ENCODE measurements around the gene PKNOX2.

GRCh38 chr11:125367710-125368109 is 203.2 kb downstream of the PKNOX2 start:
- no peak for TF ChIP-seq POLR2A (IDR thresholded peaks at IDR 0.05; ENCODE audit: low read depth, low read length)
- no peak for TF ChIP-seq CTCF (conservative IDR thresholded peaks at IDR 0.05; ENCODE audit: low read depth, low read length)
- TF ChIP-seq MAFK (IDR thresholded peaks at IDR 0.05; ENCODE audit: low read depth, low read length) = no peak
- TF ChIP-seq CHD1 (IDR thresholded peaks at IDR 0.05; ENCODE audit: low read depth, low read length) = no peak
- no peak for TF ChIP-seq NFE2L2 (IDR thresholded peaks at IDR 0.05; ENCODE audit: low read depth, low read length)
- no peak for TF ChIP-seq SMC3 (IDR thresholded peaks at IDR 0.05; ENCODE audit: low read depth, low read length)
- no peak for TF ChIP-seq ELK1 (IDR thresholded peaks at IDR 0.05; ENCODE audit: borderline replicate concordance, low read depth, low read length)
- TF ChIP-seq CEBPB (IDR thresholded peaks at IDR 0.05; ENCODE audit: low read depth, low read length) = no peak
- no peak for TF ChIP-seq MXI1 (IDR thresholded peaks at IDR 0.05; ENCODE audit: borderline replicate concordance, low read depth, low read length)
- TF ChIP-seq USF2 (IDR thresholded peaks at IDR 0.05; ENCODE audit: low read depth, low read length) = no peak
- TF ChIP-seq RAD21 (IDR thresholded peaks at IDR 0.05; ENCODE audit: low read length) = no peak
- no peak for TF ChIP-seq RFX5 (IDR thresholded peaks at IDR 0.05; ENCODE audit: low read depth, low read length)
- no peak for TF ChIP-seq BHLHE40 (IDR thresholded peaks at IDR 0.05; ENCODE audit: low read depth, low read length)
- no peak for TF ChIP-seq MAZ (IDR thresholded peaks at IDR 0.05; ENCODE audit: borderline replicate concordance, low read depth, low read length)

Data from IMR-90 (cell line).